ENCODE results near the gene GALR1. TPM values are rescaled to one million over a fixed set of nuclear protein-coding genes. Genes with fewer than 3 reads are reported as not detected.
"Not testable (repeated sequence)": the region's sequence is repeated elsewhere in the genome, so short reads cannot be mapped to it uniquely, and the experiment has no call there.

The GALR1 gene
- polyA plus RNA-seq, 1 donor = 0.01 TPM

DNA sequence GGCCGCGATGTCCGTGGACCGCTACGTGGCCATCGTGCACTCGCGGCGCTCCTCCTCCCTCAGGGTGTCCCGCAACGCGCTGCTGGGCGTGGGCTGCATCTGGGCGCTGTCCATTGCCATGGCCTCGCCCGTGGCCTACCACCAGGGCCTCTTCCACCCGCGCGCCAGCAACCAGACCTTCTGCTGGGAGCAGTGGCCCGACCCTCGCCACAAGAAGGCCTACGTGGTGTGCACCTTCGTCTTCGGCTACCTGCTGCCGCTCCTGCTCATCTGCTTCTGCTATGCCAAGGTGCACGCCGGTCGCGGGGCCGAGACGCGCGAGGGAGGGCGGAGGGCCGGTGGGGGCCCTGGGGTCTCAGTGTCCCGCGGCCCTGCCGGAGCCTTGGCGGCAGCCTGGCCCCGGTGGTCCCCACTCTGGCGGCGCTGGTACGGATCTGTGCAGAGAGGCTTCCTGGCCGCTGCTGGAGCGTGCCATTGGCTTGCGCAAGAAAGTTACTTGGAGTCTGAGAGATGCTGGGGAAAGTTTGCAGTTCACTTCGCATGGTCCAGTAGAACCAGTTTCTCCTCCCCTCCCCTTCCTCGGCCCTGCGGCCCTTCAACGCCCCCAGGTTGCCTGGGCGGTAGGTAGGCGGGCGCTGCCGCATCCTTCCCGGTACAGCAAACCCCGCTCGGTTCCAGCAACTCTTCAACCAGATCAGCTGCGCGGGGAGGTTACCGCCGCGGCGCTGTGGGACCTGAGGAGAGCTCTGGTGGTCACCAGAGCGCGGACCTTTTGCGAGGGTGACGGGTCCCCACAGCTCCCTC lies 1.5 kb downstream of the GALR1 start:
- DNase-seq (ENCODE audit: low read depth) = no peak

DNA sequence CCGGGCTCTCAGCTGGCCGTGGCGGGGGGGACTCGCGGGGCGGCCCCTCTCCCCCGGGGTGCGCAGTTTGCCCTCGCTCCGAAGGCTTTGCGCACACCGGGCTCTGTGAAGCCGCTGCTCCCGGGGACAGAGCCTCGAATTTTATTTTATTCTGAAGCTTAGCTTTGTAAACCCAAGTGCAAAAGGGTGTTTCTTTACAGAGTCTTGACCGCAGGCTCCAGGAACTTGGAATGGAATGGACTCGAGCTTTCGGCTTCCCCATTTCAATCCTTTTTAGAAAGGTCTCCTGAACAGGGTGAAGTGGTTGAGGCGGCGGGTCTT lies 2.0 kb downstream of the GALR1 start:
- no peak for DNase-seq (ENCODE audit: low read depth)

DNA sequence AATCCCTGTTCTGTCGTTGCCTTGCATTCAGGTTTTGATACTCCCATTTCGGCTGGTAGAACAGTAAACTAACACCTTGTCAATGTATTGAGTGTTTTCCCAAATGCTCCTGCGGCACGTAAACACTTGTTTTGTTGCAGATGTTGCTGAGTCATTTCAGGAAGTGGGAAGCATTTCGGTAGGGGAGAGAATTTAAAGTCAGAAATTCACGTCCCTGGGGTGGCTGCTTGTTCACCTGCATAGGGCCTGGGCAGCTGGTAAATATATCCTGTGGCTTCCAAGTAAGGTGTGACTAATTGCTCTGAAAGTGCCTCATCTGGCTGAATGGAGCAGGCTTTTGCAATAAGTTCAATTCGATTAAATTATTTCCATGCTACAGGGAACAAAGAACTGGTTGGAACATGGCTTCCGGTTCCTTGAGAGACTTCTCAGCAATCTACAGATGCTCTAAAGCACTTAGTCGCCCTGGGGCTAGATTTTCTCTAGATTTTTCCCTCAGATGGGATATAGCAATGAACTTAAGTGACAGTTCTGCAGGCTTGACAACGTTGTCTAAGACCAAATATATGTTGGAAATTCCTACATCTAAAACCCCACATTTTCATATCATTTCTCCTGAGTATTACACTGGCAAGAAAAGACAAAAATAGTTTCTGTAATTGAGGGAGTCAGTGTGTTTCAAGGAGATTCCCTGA lies 5.2 kb downstream of the GALR1 start:
- no peak for DNase-seq (ENCODE audit: low read depth)

DNA sequence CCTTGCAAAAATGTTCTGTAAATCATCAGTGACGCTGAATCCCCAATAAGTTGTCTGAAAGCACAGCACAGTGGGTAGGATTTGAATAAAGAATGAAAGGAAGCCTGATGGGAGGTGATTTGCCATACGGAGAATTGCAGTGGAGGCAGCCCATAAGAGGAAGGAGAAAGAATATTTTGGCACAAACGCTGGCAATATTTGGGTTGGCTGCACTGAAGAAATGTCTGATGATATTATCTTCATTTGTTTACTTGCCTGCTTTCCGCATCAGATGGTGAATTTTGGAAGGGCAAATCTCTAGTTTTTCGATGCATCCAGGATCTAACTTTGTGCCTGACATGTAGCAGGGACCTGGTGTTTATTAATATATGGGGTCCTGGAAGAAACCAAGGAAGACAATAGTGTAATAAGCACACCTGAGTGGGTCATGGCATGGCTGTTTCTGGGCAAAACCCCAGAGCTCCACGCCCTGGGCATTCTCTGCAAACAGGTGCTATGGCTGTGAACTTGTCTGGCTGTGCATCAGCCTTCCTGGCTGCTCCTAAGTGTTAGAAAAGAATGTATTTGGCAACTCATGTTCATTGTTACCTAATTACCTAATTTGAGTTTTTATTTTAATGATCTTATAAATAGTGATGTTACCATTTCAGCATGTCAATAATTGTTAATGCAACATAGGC lies 5.9 kb downstream of the GALR1 start:
- no peak for DNase-seq (ENCODE audit: low read depth)

DNA sequence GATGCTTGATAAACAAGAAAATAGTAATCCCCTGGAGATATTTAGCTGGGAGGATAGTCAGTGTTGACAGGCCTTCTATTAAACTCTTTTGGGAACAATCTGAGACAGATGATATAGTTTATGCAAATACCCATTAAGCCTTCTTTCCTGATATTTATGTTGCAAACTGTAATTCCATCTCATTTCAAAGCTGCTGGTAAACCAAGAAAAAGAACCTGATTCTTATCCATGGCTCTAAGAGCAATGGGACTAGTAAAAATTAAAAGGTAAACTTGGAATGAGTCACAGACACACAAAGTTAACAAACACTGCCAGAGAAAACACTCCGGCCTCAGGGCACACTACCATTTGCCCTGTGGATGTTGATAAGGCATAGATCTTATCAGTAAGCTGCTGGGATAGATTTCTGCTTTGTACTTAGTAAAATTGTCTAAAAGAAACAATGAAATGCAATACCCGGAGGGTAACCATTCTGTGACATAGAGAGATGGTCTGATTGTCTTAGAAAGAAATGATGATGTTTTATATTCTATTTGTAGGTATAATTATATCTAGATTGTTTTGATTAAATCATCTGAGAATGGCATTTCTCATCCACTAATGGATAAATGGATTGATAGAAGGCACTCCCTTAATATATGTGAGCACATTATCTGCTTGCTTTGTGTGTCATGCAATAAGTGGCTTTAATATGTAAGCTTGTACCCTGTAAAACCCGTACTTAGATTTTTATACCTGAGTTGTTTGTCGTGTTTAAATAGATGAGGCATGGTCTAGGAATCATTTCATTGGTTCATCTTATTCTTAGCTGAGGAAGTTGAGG lies 13.2 kb downstream of the GALR1 start:
- DNase-seq (ENCODE audit: low read depth) = no peak

DNA sequence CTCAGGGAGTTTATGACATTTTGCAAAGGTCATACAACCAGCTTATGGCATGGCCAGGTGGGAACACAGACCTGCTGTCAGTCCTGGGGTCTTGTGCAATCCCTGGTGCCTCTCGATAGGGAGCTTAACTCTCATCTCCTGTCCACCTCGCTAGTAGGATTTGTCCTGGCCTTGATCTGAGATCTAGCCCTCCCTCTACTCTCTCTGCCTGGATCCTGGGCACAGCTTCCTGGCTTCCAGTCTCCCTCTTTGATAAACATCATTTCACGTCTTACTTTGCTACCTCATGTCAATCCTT lies 13.8 kb downstream of the GALR1 start:
- no peak for DNase-seq (ENCODE audit: low read depth)

DNA sequence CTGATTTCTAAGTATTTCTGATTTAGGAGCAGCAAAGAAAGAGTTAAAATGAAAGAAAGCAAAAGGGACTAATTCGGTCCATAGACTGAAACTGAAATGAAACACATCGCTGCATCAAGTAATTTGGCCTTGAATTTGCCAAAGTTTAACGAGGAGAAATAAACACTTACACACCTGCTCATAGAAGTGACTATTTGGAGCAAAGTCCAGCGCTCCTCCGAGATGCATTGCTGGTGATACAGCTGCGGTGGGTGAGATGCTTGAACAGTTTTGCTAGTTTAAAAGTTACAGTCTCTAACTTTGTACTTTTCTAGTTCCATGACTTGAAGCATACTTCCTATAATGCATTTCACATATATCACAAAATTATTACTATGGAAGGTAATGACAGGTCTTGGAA lies 18.3 kb downstream of the GALR1 start:
- no peak for DNase-seq (ENCODE audit: low read depth)

DNA sequence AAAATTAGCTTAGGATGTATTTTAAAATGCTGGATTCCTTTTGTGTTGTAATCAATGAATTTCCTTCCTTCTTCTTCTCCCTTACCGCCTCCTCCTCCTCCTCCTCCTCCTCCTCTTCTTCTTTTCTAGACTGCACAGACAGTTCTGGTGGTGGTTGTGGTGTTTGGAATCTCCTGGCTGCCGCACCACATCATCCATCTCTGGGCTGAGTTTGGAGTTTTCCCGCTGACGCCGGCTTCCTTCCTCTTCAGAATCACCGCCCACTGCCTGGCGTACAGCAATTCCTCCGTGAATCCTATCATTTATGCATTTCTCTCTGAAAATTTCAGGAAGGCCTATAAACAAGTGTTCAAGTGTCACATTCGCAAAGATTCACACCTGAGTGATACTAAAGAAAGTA lies 18.8 kb downstream of the GALR1 start:
- DNase-seq (ENCODE audit: low read depth) = no peak

DNA sequence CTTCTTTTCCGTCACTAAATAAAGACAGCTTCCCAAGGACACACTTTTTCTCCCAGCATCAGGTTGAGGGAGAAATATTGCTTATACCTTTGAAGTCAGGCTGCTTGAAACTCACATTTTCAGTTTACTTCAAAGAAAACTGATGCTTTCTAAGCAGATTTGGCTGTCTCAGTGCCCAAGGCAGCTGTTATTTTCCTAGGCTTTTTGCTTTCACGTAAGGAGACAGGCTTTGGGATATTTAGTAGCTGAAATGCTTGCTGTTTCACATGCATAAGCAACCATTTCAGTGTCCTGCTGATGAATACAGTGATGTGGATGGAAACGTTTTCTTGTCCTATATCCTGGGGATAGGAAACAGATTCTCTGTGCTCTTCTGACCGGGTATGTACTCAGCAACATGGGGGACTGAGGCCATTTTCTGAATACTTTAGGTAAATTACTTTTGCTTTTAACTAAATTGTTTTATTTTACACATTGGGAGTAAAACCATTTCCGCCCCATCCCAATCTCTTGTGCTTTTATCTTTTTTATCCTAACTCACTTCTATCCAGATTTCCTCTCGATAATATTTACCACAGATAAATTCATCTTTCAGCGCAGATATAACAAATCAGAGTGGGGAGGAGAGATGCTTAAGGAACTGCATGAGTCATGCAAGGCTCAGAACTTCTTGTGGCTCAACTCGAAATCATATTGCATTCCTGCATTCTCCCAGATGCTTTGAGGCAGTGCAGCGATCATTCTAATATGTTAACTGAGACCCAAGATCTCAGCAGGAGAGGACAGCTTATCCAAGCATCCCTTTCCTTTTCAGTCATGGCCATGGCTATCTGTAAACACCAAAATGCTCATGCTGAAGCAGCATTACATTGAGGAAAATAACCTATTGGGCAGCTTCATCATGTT lies 22.2 kb downstream of the GALR1 start:
- DNase-seq (ENCODE audit: low read depth) = no peak

DNA sequence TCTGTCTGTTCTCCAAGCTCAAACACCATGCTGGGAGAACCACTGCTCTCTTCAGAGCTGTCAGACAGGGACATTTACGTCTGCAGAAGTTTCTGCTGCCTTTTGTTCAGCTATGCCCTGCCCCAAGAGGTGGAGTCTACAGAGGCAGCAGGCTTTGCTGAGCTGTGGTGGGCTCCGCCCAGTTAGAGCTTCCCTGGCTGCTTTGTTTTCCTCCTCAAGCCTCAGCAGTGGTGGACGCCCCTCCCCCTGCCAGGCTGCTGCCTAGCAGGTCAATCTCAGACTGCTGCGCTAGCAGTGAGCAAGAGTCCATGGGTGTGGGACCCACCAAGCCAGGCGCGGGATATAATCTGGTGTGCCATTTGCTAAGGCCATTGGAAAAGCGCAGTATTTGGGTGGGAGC lies 41.2 kb downstream of the GALR1 start:
- not testable (repeated sequence) for DNase-seq (ENCODE audit: low read depth)

DNA sequence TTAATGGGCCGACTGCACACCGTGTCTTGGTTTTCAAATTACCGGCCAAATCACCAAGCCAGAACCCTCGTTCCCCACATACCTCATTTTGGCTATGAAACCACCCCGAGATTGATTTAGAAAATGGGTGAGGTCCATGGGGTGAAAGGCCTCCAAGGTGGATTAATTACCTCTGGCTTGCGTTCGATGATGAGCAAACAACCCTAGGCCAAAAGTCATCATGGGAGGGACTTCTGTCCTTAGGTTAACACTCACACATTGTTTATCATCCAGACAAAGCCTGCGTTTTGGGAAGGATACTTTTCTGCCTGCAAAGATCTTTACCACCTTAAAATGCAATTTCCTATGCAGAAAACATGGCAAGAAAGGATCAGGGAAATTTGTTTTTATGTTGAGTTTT lies 48.5 kb downstream of the GALR1 start:
- no peak for DNase-seq (ENCODE audit: low read depth)

DNA sequence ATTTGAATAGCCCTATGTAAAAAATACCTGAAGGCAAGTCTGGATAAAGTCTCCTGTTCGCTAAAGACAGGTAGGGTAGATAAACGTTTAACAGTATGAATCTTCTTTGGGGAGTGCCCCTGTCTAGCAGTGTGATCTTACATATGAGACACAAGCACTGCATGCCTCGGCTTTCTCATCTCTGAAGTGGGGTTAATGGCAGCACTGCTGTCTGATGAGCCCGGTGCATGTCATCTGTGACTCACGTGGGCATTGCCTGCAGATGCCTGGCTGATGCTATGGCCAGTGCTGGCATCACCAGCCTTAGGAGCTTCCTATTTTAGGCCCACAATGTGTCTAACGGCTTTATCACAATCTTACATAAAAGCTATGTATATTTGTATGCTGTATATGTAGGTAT lies 50.1 kb downstream of the GALR1 start:
- DNase-seq (ENCODE audit: low read depth) = no peak

DNA sequence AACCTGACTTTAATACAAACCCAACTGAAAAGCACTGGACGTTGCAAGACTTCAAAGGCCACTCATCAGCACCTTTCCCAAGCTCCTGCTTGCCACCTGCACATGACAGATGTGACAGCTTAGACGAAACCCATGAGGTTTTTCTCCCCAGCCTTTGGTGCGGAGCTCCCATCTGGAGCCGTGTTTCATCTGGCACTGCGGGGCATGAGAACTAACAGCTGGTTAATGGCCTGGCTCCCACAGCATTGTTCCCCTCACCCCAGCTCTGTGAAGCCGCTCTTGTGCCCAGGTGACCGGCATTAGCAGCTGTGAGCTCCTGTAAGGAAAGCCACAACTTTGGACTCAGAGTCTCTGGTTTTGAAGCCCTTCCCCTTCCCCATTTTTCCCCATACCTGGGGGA lies 50.9 kb downstream of the GALR1 start:
- DNase-seq (ENCODE audit: low read depth) = no peak

DNA sequence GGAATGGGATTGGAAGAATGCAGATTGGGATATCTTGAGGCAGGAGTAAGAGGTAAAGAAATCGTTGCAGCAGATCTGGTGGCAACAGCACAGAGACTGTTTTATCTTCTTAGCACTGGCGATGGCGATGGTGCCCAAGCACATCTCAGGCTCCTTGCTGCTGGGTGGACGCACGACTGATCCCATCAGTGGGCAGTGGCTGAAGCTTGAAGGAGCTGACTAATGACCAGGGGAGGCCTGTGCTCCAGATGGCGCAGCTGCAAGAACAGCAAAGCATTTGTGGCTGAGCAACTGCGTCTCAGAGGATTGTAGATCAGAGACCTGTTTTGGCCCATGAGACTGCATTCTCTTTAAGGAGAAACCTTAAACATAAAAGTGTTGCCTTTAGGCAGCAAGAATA lies 54.6 kb downstream of the GALR1 start:
- no peak for DNase-seq (ENCODE audit: low read depth)

DNA sequence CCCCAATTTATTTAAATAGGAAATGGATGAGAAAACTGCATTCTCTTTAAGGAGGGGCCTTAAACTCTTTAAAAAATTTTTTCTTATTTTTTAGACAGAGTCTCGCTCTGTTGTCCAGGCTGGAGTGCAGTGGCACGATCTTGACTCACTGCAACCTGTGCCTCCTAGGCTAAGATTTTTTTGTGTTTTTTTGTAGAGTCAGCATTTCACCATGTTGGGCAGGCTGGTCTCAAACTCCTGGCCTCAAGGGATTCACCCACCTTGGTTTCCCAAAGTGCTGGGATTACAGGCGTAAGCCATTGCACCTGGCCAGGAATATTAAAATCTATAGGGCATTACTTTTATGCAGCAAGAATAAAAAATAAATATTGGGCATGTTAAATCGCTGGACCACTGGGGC lies 56.0 kb downstream of the GALR1 start:
- no peak for DNase-seq (ENCODE audit: low read depth)

DNA sequence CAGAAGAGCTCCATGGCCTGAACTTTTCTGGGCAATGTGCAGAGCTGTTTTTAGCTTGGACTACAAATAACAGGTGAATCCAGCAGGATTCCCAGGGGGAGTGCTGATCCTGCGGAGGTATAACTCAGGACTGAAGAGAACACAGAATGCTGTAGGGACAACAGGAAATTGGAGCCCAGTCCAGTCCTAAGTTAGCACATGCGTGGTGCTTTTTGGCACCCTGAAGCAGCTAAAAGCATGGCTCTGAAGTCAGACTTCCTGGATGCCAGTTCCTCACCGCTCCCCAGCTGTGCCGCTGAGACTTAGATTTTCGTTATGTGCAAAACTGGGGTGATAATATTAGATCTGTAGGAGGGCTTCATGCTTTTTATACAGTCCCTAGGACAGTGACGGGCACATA lies 58.6 kb downstream of the GALR1 start:
- DNase-seq (ENCODE audit: low read depth) = no peak

DNA sequence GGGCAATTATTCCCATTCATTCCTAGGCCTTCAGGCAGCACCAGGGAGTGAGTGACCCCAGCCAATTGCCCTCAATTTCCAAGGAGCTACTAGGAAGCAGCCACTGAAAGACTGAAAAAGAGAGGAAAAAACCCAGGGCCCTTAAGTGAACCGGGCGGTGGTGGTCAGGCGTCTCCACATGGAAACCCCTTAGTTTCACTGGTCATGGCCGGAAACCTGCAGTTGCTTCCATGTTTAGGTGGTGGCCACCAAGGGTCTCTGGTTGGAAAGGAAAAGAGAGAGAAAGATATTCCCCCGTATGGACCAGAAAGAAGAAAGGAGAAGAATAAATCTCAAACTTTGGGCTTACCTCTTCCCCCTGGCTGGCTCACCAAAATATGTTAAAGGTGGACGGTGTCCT lies 64.9 kb downstream of the GALR1 start:
- DNase-seq (ENCODE audit: low read depth) = no peak

DNA sequence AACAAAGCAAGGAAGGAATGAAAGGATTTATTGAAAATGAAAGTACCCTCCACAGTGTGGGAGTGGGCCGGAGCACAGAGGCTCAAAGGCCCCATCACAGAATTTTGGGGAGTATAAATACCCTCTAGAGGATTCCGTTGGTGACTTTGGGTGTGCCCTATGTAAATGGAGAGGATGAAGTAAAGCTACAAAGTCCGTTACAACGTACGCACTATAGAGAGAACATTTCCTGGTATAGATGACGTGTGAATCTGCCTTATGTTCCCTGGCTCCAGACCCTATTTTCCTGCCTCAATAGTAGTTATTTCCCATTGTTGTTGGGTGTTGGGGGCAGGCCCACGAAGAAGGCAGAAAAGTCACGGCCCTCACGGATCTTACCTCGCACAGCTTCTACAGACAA lies 65.3 kb downstream of the GALR1 start:
- no peak for DNase-seq (ENCODE audit: low read depth)

DNA sequence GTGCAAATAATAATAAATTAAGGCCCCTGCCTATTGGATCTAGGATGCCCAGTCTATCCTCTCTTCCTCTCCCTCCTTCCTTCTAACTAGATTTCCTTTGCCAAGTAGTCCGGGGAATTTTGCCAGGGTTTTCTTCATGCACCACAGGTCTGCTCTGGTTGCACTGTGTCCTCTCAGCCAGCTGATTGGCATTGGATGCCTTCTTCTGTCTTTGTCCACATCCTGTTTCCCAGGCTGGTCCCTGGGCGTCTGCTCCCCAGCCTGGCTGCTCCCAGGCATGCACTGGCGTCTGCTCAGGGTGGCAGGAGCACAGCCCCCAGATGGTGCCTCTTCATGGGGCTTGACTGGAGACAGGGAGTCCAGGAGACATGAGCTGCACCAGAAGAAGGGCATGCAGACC lies 66.4 kb downstream of the GALR1 start:
- no peak for DNase-seq (ENCODE audit: low read depth)

DNA sequence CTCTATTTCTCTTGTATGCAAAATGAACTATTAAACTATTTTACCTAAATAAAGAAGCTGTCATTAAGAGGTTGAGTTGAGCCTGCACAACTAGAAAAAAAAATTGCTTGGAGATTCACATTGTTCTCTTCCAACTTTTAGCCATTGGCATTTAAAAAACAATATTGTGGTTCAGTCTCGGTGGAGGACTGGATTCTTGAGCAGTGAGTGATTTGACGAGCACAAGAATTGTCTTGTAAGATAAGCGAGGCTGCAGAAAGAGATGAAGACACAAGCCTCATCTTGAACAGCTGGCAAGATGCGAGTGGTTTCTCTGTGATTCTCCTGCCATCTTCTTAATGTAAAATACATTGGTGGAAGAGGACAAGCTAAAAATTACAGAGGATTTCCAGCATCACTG lies 67.0 kb downstream of the GALR1 start:
- no peak for DNase-seq (ENCODE audit: low read depth)

DNA sequence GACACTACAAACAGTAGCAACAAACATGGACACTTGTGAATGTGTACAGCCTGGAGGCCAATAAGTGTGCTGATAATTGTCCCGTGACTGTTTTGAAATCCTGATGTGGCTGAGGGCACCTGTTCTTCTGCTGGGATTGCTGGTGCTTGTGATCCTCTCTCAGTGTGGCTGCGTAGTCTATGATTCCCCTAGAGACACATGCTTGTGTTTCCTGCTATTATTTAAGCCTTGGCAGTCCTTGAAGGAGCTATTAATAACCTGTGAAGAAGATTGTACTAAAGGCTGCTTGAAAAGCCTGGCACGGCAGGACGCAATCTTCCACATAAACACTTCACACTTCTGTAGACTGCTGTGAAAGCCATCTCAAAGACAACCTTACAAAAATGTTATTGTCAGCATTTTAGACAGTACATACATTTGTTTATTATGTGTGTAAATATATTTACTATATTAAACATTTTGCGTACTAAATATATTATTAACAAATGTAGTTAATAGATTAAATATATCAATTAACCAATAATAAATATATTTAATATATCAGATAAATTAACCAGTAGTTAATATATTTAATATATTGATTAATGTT lies 71.4 kb downstream of the GALR1 start:
- DNase-seq (ENCODE audit: low read depth) = no peak
